NCI-H1092 (cell line): ENCODE results near the gene LSMEM2.
"Not testable (repeated sequence)": the region's sequence is repeated elsewhere in the genome, so short reads cannot be mapped to it uniquely, and the experiment has no call there.

Source experiments
- DNase-seq: peaks from one replicate; lab custom pipeline; 2025; lab: John Stamatoyannopoulos, UW

LSMEM2 gene

GRCh38 chr3:50278880-50279224 is at the start of gene LSMEM2:
Gene LSMEM2, plus strand, starts transcription at chr3:50279087. Its CDS starts 27 bp downstream, at chr3:50279114.
- no peak for DNase-seq

GRCh38 chr3:50229490-50229889 is 49.4 kb upstream of the LSMEM2 start:
- DNase-seq, result no peak

GRCh38 chr3:50230104-50230793 is 48.6 kb upstream of the LSMEM2 start:
- no peak for DNase-seq

- no peak for DNase-seq
Measured at GRCh38 chr3:50230794-50231125, 48.1 kb upstream of the LSMEM2 start.

- no peak for DNase-seq
Measured at GRCh38 chr3:50231581-50231980, 47.3 kb upstream of the LSMEM2 start.

GRCh38 chr3:50232303-50232702 is 46.6 kb upstream of the LSMEM2 start:
- no peak for DNase-seq

GRCh38 chr3:50233176-50233575 is 45.7 kb upstream of the LSMEM2 start:
- no peak for DNase-seq

- peak; percentile 93 for DNase-seq
Measured at GRCh38 chr3:50235716-50236483, 43.0 kb upstream of the LSMEM2 start, which contains the start of gene GNAI2. Gene GNAI2, plus strand, starts transcription at chr3:50236204. Its CDS starts 132 bp downstream, at chr3:50236336.

- DNase-seq, result no peak
Measured at GRCh38 chr3:50236484-50237132, 42.3 kb upstream of the LSMEM2 start.

- DNase-seq, result no peak
Measured at GRCh38 chr3:50237133-50237651, 41.7 kb upstream of the LSMEM2 start.

GRCh38 chr3:50237754-50238548 is 40.9 kb upstream of the LSMEM2 start:
- DNase-seq, result peak; percentile 44

- DNase-seq, result no peak
Measured at GRCh38 chr3:50238549-50239026, 40.3 kb upstream of the LSMEM2 start.

- DNase-seq, result no peak
Measured at GRCh38 chr3:50239649-50240048, 39.2 kb upstream of the LSMEM2 start.

GRCh38 chr3:50241163-50241562 is 37.7 kb upstream of the LSMEM2 start:
- DNase-seq, result no peak

- DNase-seq, result no peak
Measured at GRCh38 chr3:50241713-50242380, 37.0 kb upstream of the LSMEM2 start.

GRCh38 chr3:50242381-50242770 is 36.5 kb upstream of the LSMEM2 start:
- DNase-seq, result no peak

GRCh38 chr3:50242851-50243542 is 35.9 kb upstream of the LSMEM2 start:
- DNase-seq, result no peak

- no peak for DNase-seq
Measured at GRCh38 chr3:50243543-50243895, 35.4 kb upstream of the LSMEM2 start.

- DNase-seq, result not testable (repeated sequence)
Measured at GRCh38 chr3:50244813-50245212, 34.1 kb upstream of the LSMEM2 start.

GRCh38 chr3:50245251-50245745 is 33.6 kb upstream of the LSMEM2 start:
- DNase-seq, result no peak
